Measurements from ENCODE around the gene ZNF17.

- TF ChIP-seq GATA3 (IDR thresholded peaks at IDR 0.05; ENCODE audit: low read depth, low read length), result no peak
- no peak for TF ChIP-seq GATA2 (IDR thresholded peaks at IDR 0.05; ENCODE audit: low read depth, low read length)
Observed at GRCh38 chr19:57380923-57381322, 30.0 kb upstream of the ZNF17 start.

Measured in SH-SY5Y (cell line).